Muscle of arm (tissue), 12 donors: Measurements from ENCODE around the gene NPAS3. TPM values are rescaled to one million over a fixed set of nuclear protein-coding genes. Genes with fewer than 3 reads are reported as not detected.

Experiments
- DNase-seq: peaks from one replicate; pipeline ENCODE4 v3.0.0-alpha.2; 2013
- polyA plus RNA-seq, 12 donors: library from polyadenylated mRNA; unstranded; fragments of 120-200 nt; gene quantifications; one replicate each; pipeline ENCODE4 v1.2.1, GENCODE V29; 2013; ENCODE audit not compliant: insufficient read length in 12 of 12

Gene NPAS3
- polyA plus RNA-seq, 12 donors, result 4.5 to 8.8 (median 5.7) TPM; not detected in 1

DNA sequence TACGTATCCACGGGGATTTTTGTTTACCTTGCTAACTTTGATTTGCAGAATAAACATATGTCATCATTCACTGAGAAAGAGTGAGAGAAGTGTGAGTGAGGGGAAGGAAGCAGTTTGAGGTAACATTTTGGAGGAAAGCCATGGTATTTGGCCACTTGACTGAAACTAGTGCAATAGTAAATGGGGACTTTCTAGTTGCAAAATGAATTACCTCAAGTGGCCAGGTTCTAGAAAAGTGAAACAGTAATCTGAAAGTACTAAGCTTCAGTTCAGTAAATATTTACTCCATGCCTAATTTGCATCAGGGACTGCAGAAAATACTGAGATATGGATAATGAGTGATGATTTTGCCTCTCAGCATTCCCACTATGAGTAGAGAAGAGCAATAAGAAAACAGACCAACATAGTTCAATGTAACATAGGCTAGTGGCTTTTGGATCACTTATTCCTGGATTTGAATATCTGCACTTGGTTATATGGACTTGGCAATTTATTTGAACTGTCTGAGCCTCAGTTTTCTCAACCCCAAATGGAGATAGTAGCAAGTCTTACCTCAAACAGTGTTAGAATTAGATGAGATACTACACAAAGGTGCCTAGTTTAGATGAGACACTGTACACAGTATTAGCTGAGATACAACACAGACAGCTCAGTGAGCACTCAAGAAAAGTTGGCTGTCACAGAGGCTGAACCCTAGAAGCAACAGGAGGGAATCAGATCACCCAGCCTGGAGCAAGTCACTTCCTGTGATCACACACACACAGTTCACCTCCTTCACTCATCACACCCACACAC, 439.1 kb downstream of the NPAS3 start:
- no peak for DNase-seq

- DNase-seq, result no peak
Measured at GRCh38 chr14:33381717-33382116, 443.0 kb downstream of the NPAS3 start.

- DNase-seq, result no peak
Measured at GRCh38 chr14:33386140-33386539, 447.5 kb downstream of the NPAS3 start.

GRCh38 chr14:33386781-33387180, 448.1 kb downstream of the NPAS3 start:
- DNase-seq, result no peak

- no peak for DNase-seq
Measured at GRCh38 chr14:33390335-33390734, 451.7 kb downstream of the NPAS3 start.

DNA sequence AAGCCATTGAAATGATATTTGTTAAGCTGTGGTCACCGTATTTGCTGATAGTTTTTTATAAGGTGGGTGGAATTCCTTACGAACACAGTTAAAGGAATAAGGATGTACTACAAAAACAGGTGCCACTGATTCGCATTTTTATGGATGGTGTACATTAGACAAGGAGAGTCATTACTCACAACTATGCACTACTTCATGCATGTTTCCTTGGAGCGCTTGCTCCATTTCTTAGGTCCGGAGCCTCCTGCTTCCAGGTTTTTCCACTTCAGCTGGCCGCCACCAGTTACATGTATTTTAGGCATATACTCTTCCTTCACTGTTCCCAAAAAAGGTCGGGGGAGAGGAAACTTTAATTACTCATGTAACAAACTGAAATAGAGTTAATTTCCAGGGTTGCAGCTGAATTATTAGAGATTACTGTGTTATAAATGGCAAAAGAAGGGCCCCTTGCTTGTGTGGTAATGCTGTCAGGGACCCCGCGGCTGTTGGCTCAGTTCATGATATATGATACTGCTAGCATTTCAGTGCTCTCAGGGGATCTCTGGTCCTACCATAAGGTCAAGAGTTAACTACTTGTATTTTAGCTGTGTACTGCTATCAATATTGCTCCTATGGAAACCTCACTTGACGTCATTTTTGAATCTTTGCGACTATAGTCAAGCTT, 454.7 kb downstream of the NPAS3 start:
- DNase-seq, result peak; percentile 75

DNA sequence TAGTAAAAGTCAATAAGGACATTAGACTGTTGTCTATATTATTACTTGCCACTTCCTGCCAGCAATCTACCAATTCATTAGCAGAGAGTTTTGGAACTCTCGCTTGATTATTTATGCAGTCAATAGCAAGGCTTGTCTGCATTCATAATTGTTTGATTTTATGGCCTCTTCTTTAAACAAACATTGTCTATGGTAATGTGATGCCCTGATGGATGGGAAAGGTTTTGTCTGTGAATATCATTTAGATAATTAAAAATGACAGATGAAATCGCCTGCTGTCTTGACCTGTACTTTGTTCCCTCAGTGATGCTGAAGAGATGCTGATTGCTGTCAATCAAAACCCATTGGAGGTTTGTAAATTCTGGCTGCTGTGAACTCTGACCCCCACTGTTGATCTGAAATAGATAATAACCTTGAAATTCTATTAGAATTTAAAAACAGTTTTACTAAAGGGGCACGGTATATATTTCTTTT, 455.3 kb downstream of the NPAS3 start:
- no peak for DNase-seq

DNA sequence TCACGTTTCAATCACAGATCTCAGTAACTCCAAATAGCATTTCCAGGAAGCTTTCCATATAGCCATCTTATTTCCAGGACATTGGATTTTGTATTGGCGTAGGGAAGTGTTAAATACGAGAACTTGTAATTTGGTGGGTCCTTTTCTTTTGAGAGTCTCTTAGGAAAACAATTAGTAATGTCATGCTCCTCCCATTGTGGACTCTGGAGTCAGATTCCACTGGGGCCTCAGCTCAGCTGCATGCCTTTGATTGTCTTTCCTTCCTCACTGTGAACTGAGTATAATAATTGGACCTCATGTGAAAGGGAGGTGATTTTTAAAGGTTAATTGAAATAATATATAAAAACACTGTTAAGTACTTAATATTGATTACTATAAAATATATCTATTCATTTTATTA, 462.6 kb downstream of the NPAS3 start:
- no peak for DNase-seq

DNA sequence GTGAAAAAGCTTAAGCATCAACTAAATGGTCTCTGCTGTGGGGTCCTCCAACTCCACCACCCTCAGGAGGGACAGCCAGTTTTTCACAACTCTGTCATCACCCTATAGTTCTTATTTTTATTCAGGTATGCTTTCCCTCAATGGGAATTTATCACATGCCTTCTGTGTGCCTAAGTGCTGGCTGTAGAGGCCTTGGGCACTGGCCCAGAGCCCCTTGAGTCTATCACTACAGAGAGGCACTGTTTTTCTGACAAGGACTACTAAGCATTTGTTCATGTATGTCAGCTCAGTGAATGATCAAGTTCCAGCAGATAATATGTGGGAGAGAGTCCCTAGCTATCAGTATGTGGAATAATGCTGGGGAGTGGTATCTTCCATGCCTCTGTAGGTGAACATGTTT, 463.9 kb downstream of the NPAS3 start:
- no peak for DNase-seq

- peak; percentile 26 for DNase-seq
Measured at GRCh38 chr14:33404054-33404453, 465.4 kb downstream of the NPAS3 start.

DNA sequence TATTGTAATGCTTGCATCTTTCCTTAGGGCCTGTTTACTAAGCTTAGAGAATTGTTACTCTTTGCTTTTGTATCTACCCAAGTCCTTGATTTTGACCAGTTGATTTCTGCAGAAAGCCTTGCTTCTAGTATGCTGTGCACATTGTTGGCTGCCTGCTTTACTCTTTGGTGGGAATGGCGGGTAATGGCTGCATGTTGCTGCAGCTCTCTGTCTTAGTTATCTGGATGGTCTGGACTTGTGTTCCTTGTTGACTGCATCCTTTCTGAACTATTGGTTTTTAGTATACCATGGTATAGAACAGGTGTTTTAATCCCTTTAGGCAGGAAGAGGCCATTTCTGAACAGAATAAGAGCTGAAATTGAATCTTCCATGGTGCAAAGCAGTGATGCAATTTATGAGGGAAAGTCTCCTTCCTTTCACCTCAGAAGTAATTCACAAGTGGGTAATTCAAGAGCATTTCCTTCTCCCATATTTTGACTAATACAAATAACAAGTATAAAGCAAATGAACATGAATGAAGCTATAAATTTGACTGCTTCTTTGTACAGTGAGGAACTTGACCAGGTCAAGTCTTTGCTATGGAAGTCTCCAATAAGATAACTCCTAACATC, 466.4 kb downstream of the NPAS3 start:
- no peak for DNase-seq

GRCh38 chr14:33406766-33407165, 468.1 kb downstream of the NPAS3 start:
- DNase-seq, result no peak

DNA sequence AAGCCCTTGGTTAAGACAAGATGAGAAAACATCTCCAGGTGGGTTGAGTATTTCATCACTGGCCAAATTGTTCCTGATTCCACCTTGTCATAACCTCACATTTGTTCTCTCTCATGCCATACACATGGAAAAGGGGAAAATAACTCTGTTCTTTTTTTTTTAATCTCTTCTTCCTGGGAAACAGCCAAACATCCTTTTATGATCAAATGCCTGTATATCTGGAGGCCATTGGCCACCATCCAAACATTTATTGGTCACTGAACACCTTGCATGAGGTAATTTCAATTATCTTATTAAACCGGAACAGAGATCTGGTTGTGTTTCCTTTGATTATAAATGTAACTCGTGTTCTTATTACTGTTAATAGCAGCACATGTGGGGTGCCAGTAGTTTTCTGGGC, 469.6 kb downstream of the NPAS3 start:
- no peak for DNase-seq

- DNase-seq, result no peak
Measured at GRCh38 chr14:33412450-33412849, 473.8 kb downstream of the NPAS3 start.

GRCh38 chr14:33413381-33413780, 474.7 kb downstream of the NPAS3 start:
- no peak for DNase-seq

- no peak for DNase-seq
Measured at GRCh38 chr14:33414041-33414440, 475.4 kb downstream of the NPAS3 start.

DNA sequence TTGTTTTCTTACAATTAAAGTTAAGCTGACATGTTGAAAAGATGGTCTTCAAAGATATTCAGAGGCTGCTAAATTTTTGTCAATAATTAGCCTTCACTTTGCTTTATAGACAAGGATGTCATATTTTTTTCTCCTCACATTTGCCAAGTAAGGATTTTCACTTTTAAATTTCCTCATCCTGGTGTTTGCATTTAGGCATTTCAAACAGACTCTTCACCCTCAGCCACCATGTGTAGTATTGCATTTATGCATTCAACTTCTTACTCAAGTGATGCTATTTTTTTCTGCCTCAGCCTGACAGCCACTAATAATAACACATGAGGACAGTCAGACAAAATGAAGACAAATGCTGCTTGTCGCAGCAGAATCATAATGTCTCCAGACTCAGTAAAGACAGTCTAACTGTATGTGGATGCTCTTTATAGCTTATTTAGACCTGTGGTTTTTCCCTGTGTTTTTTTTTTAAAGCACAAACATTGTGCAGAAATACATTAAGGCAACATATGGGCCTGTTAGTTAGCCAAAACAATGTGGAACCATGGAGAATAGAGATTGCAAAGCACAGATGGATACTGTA, 481.5 kb downstream of the NPAS3 start:
- no peak for DNase-seq

GRCh38 chr14:33430414-33431035, 491.8 kb downstream of the NPAS3 start:
- no peak for DNase-seq

DNA sequence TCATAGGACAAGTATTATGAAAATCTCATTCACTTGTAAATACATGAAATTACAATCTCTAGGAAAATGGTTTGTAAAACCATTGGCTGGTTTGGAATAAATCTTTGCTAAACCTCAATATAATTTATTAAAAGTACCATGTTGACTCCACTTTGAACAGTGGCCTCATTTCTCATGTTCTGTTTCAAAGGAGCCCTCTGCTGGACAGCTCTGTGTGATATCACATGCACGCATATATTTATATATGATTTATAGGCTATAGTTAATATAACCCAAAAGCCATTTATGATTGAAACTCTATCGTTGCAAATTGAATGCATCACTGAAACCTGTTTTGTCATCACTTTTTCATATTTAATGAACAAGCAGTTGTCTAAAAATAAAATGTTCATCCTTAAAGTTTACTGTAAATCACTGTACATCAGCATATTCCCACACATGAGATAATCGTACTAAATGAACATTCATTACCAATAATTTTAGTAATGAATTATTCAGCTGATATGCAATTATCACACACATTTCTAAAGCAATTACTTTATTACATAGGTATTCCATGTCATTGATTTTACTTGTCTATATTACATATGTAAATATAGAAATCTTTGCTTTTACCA, 493.8 kb downstream of the NPAS3 start:
- DNase-seq, result peak; percentile 53

DNA sequence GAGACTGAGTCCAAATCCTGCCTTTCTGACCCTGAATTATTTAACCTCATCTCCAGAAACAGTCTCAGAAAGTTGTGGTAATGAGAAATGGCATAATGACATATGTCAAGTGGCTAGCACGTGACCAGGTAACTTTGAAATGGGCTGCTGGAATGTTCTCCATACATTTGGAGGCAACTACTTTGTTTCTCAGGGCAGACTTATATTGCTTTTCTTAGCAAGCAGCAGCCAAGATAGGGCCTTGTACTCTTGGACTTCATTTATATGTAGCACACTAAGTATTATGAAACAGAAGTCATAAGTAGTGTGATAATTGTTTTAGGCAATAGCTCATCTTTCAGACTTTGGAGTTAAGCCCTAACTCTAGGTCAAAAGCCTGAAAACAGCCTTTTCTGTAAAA, 494.7 kb downstream of the NPAS3 start:
- no peak for DNase-seq

GRCh38 chr14:33435911-33436689, 497.4 kb downstream of the NPAS3 start:
- no peak for DNase-seq
